ENCODE measurements around the gene ATOH7.
"Not testable (repeated sequence)": the region's sequence is repeated elsewhere in the genome, so short reads cannot be mapped to it uniquely, and the experiment has no call there.

The ATOH7 gene
- 0 reads per million in 2 experiments for total RNA-seq

- no peak for DNase-seq (ENCODE audit: low read depth)
Observed at GRCh38 chr10:68231817-68232251, at the start of gene ATOH7. Gene ATOH7, minus strand, starts transcription at chr10:68232113. Its CDS starts 436 bp downstream, at chr10:68231677.

DNA sequence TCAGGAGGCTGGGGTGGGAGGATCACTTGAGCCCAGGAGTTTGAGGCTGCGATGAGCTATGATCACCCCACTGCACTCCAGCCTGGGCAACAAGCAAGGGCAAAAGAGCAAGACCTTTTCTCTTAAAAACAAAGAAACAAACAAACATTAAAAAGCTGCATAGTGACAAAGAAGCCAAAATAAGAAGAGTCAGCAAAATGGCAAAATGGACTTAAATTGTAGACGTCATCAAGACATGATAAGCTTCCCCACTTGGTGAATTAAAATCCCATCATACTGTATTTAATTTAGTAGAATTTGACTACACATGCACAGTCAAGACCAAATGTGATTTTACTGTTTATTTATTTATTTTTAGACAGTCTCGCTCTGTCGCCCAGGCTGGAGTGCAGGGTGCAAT is 48.8 kb upstream of the ATOH7 start:
- DNase-seq (ENCODE audit: low read depth): no peak

GRCh38 chr10:68278906-68279753 is 47.2 kb upstream of the ATOH7 start:
- not testable (repeated sequence) for DNase-seq (ENCODE audit: low read depth)

DNA sequence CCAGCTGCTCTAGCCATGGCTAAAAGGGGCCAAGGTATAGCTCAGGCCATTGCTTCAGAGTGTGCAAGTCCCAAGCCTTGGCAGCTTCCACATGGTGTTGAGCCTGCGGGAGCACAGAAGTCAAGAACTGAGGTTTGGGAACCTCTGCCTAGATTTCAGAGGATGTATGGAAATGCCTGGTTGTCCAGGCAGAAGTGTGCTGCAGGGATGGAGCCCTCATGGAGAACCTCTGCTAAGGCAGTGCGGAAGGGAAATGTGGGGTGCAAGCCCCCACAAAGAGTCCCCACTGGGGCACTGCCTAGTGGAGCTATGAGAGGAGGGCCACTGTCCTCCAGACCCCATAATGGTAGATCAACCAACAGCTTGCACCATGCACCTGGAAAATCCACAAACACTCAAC is 45.9 kb upstream of the ATOH7 start:
- DNase-seq (ENCODE audit: low read depth): not testable (repeated sequence)

DNA sequence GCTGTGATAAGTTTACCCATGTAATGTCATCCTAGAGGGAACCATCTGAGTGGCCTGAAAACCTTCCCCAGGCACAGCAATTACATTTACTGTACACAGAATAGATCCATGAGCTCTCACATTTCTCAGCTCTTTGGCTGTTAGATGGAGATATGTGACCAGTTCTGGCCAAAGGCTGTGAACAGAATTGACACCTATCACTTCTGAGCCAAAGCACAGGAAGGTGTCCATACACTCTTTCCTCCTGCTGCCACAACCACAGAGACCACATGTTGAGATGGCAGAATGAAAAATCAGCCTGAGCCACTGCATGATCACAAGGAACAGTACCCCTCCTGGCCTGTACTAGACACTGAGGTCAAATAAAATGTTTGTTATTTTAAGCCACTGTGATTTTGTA is 44.3 kb upstream of the ATOH7 start:
- no peak for DNase-seq (ENCODE audit: low read depth)

DNA sequence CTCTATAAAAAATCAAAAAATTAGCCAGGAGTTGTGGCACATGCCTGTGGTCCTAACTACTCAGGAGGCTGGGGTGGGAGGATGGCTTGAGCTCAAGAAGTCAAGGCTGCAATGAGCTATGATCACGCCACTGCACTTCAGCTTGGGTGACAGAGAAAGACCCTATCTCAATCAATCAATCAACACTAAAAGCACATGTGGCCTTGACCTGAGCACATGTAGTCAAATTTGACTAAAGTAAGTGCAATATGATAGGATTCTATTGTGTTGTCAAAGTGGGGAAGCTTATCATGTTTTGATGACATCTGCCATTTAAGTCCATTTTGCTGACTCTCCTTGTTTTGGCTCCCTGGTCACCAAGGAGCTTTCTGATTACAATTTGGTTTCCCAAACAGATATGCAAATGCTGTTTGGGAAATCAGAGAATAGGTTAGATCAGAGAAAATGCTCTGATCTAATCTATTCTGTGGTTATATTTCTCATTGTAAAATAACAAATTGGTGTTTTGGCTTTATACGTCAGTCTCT is 43.8 kb upstream of the ATOH7 start:
- no peak for DNase-seq (ENCODE audit: low read depth)

GRCh38 chr10:68272833-68273232 is 40.9 kb upstream of the ATOH7 start:
- no peak for DNase-seq (ENCODE audit: low read depth)

DNA sequence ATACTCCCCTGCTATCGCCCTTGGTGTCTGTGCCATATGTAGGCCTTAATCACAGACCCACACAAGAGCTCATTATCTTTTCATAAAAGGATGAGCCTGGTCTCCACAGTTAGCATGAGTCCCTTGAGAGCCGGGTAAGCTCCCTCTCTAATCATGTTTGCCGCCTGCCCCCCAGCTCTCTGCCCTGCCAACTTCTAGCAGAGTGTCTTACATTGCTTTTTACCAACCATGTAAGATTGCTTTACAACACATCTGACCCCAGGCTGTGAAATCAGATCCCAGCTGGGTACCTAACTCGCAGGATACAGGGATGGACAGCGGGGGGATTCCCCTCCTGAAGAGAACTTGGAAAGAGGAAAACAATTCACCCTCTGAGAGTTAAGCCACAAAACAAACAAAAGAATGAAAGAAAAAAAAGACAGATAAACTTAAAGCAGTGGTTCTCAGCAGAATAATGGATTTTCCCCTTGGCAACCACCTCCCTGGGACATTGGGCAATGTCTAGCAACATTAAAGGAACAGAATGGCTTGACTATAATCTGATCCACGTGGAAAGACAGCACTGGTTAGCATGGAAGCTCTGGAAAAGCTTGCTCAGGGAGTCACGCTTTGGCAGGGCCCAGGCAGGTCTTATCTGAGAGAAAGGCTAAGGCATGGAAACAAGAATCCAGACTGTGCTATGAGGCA is 39.4 kb upstream of the ATOH7 start:
- no peak for DNase-seq (ENCODE audit: low read depth)

- DNase-seq (ENCODE audit: low read depth): no peak
Observed at GRCh38 chr10:68269562-68270290, 37.8 kb upstream of the ATOH7 start.

DNA sequence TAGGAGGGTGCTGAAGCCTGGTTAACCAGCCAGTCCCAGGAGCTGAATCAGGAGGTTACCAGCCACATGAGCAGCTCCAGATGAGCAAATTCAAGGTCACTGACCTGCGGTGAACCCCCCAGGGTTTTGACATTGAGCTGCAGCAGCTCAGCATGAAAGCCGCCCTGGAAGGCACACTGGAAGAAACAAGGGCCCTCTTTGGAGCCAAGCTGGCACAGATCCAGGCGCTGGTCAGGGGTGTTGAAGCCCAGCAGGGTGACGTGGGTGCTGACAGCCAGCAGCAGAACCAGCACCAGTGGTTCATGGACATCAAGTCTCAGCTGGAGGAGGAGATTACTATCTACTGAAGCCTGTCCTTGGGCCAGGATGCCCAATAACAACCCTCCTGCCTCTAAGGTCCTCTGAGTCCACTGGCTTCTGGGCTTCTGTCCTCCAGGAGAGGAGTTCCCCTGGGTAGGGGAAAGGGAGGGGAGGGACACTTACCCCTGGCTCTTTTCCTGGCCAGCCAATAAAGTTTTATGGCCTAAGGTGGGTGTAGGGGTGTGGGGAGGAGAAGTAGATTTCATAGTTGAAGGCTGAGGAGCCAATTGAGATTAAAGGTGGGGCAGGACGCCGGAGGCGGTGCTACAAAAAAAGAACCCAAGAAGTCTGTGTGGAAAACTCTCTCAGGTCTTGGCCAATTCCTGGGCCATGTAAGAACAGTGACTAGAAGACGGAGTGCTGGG is 29.4 kb upstream of the ATOH7 start:
- no peak for DNase-seq (ENCODE audit: low read depth)

DNA sequence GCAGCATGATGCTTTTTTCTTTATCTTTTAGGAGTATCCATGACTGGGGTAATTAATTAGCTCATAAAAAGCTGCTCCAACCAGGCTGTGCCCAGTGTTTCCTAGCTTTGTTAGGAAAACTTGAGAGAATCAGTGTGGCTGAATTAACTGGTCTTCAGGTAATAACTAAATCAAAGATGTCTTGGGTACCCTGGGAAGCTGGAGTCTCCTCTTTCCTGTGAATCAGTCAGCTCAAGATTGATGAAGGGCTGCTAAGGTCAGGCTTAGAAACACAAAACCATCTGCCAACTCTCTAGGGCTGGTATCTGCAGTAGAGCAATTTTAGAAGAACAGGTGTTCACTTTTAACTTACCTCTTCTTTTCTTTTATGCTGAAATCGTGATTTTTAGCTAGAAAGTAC is 21.4 kb upstream of the ATOH7 start:
- DNase-seq (ENCODE audit: low read depth): no peak

DNA sequence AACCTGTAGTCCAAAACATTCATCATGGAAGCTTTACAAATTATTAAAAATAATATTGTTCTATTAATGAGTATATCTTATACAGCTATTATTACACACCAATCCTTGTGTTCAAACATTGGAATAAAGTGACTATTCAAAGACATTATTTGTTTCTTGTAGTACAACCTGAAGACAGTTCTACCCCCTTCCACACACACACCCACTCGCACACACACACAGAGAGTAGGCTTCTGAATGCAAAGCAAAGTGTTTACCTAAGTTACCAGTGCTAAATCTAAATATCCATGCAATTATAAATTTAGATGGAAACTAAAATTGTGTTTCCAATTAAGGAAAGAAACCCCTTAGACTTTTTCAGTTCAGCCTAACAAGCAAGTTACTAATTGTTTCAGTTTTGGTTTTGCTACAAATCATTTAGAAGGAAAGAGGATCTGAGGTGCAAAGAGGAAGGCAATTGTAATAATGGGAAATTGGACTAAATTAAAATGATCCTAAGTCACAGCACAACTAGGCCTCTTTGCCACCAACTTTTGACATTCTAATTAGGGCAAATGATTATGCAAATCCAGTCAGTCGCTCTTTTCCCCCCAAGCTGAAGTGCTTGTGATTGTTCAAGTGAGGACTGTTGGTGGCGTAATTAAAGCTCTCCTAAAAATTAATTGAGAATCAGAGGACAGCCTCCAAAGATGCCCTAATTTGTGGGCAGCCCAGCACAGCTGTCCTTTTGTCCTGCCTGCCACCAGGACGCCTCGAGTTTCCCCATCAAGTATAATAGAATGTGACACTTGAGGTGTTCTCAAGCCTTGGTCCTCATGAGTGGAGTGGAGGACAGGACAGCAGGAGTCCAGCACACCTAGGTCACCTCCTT is 19.9 kb upstream of the ATOH7 start:
- no peak for DNase-seq (ENCODE audit: low read depth)

DNA sequence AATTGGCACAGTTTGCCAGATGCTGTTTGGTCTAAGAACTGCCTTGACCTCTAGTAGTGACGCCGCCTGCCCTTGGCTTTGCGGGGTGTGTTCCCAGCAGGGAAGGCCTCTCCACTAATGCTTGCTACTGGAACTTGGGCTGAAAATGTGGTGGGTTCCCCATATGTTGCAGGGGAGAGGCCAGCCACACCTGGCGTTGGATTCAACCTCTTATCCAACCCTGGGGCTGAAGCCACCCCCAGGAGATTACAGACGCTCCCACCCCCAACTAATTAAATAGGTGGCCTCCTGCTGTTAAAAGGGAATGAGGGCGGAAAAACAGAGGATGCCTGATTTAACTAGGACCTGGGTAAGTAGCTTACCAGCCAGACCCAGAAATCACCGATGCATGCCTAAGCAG is 19.2 kb upstream of the ATOH7 start:
- no peak for DNase-seq (ENCODE audit: low read depth)

GRCh38 chr10:68249297-68249696 is 17.4 kb upstream of the ATOH7 start:
- no peak for DNase-seq (ENCODE audit: low read depth)

DNA sequence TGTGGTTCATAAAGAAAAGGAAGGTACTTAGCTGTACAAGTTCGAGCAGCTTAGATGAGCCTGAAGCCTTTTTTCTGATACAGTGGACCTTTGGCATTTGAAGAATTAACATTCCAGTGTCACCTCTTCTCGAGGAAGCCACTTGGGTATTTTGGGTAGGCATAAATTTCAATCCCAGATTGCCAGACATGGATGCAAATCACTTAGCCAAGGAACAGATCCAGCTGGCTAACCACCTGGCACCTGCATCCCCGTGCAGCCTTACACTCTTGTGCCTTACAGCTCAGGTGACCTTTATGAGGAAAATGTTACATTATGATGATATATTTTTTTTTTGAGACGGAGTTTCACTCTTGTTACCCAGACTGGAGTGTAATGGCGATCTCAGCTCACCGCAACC is 16.0 kb upstream of the ATOH7 start:
- DNase-seq (ENCODE audit: low read depth): no peak

- not testable (repeated sequence) for DNase-seq (ENCODE audit: low read depth)
Observed at GRCh38 chr10:68246397-68246796, 14.5 kb upstream of the ATOH7 start.

- no peak for DNase-seq (ENCODE audit: low read depth)
Observed at GRCh38 chr10:68242051-68242450, 10.1 kb upstream of the ATOH7 start.

- DNase-seq (ENCODE audit: low read depth): no peak
Observed at GRCh38 chr10:68239596-68240150, 7.8 kb upstream of the ATOH7 start.

- DNase-seq (ENCODE audit: low read depth): no peak
Observed at GRCh38 chr10:68239069-68239468, 7.2 kb upstream of the ATOH7 start.

GRCh38 chr10:68238371-68238770 is 6.5 kb upstream of the ATOH7 start:
- DNase-seq (ENCODE audit: low read depth): no peak
